Measurements from ENCODE around the gene MRPS27.

DNA sequence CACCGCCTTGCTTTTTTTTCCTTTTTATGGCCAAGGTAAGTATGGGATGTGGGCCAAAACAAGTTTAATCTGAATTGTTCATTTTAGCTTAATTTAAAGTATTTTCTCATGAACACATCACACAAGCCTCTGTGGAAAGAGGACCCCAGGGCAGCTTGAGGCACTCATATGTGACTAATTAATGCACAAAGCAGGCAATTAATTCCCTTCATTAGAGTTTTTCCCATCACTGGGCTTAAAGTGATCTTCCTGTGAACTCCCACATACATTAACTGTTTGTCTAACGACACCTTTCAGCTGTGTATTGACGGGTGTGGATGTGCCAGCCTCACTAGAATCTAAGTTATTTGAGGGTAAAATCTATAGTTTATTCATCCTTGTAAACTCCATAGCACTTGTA, 103.3 kb downstream of the MRPS27 start:
- no peak for TF ChIP-seq EP300 (IDR thresholded peaks at IDR 0.05; ENCODE audit: borderline replicate concordance)
- no peak for TF ChIP-seq TCF12 (IDR thresholded peaks at IDR 0.05; ENCODE audit: low read depth)
- TF ChIP-seq REST (IDR thresholded peaks at IDR 0.05; ENCODE audit: low read depth), result no peak
- TF ChIP-seq ZBTB7A (IDR thresholded peaks at IDR 0.05; ENCODE audit: low read depth), result no peak
- TF ChIP-seq YY1 (IDR thresholded peaks at IDR 0.05; ENCODE audit: low read depth), result no peak
- no peak for TF ChIP-seq RAD21 (IDR thresholded peaks at IDR 0.05; ENCODE audit: low read depth)
- no peak for TF ChIP-seq NFIC (IDR thresholded peaks at IDR 0.05)
- TF ChIP-seq CREB1 (IDR thresholded peaks at IDR 0.05; ENCODE audit: low read depth), result no peak
- no peak for TF ChIP-seq TEAD4 (IDR thresholded peaks at IDR 0.05)

Data from Ishikawa (cell line).